ENCODE data around the gene FUOM. TPM values are rescaled to one million over a fixed set of nuclear protein-coding genes. Genes with fewer than 3 reads are reported as not detected.

FUOM gene
- total RNA-seq, 2 experiments from 2014 or later = 30.4 to 46.0 TPM

- no peak for DNase-seq (ENCODE audit: low spot score)
- ChIA-PET POLR2A (no interaction called here), CTCF (ENCODE audit: unreplicated experiment) (no interaction called here)
- Histone ChIP-seq H3K27ac (ENCODE audit: low read depth, low read length, poor library complexity, severe bottlenecking) (no peak overlapping the region), H2AFZ (ENCODE audit: low read length) (no peak overlapping the region), H3K4me2 (ENCODE audit: low read length) (no peak overlapping the region), H3K9me2 (ENCODE audit: insufficient read depth, low read length) (no peaks in the 10 kb centered on the region), H3K4me1 (ENCODE audit: insufficient read depth, low read length, poor library complexity, severe bottlenecking) (no peaks in the 10 kb centered on the region), H3K9me3 (ENCODE audit: low read length) (no peaks in the 10 kb centered on the region), H3K36me3 (ENCODE audit: insufficient read depth, low read length) (no peaks in the 10 kb centered on the region), H3K79me2 (ENCODE audit: insufficient read depth, low read depth, low read length) (no peaks in the 10 kb centered on the region), H3K4me3 (ENCODE audit: low read depth, low read length, poor library complexity, severe bottlenecking) (no peak overlapping the region), H4K20me1 (ENCODE audit: insufficient read depth, low read length) (no peaks in the 10 kb centered on the region)
- TF ChIP-seq CTCF (conservative IDR thresholded peaks at IDR 0.05; ENCODE audit: low read length) (no peak), EZH2phosphoT487 (IDR thresholded peaks at IDR 0.05; ENCODE audit: borderline replicate concordance, low read depth, low read length) (no peak)
- intact Hi-C loops (cut with micrococcal nuclease; ENCODE audit: unreplicated experiment) = no loop called here
- BruUV-seq (replicated peaks) = no TSS peak
These were observed 6.9 kb downstream of the FUOM start for GRCh38 chr10:133350950-133351329.

DNA sequence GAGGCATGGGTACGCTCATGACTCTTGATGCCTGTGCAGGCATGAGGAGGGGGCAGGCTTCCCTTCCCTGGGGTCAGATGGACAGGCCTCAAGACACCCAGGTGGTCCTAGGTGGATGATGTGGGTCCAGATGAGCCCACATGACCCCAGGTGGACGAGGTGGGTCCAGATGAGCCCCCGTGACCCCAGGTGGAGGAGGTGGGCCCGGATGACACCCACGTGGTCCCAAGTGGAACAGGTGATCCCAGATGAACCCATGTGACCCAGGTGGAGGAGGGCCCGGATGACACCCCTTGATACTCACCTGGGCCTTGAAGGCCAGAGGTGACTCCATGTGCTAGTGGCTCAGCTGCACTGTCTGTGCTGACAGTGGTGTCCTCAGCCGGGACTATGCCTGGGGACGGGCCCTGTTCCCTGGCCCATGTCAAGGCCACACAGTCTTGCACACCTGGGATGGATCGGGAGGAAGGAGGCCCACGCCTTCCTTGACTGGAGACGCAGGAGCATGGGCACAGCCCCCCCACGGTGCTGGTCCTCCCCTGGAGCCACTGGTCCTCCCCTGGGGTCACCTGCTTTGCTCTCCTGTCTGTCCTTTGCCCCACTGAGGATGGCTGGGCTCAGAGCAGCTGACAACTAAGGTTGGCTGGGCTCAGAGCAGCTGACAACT lies 7.4 kb downstream of the FUOM start:
- POLR2A ChIA-PET = no interaction called here
- intact Hi-C loops (cut with micrococcal nuclease; ENCODE audit: unreplicated experiment) = no loop called here

More for the DNA sequence above, 7.4 kb downstream of the FUOM start:
- no peaks in the 10 kb centered on the region for H3K4me1 ChIP-seq (ENCODE audit: insufficient read depth, low read length, poor library complexity, severe bottlenecking)
- BruUV-seq (replicated peaks) = no TSS peak
- H3K9me2 ChIP-seq (ENCODE audit: insufficient read depth, low read length) = no peaks in the 10 kb centered on the region
- no peaks in the 10 kb centered on the region for H4K20me1 ChIP-seq (ENCODE audit: insufficient read depth, low read length)
- H3K36me3 ChIP-seq (ENCODE audit: insufficient read depth, low read length) = no peaks in the 10 kb centered on the region
- no peak overlapping the region for H3K4me3 ChIP-seq (ENCODE audit: low read depth, low read length, poor library complexity, severe bottlenecking)
- DNase-seq (ENCODE audit: low spot score) = no peak
- H3K9me3 ChIP-seq (ENCODE audit: low read length) = no peaks in the 10 kb centered on the region
- no peaks in the 10 kb centered on the region for H3K79me2 ChIP-seq (ENCODE audit: insufficient read depth, low read depth, low read length)
- no peak overlapping the region for H3K4me2 ChIP-seq (ENCODE audit: low read length)
- CTCF ChIA-PET (ENCODE audit: unreplicated experiment) = no interaction called here
- TF ChIP-seq CTCF (conservative IDR thresholded peaks at IDR 0.05; ENCODE audit: low read length) = no peak
- no peak for TF ChIP-seq EZH2phosphoT487 (IDR thresholded peaks at IDR 0.05; ENCODE audit: borderline replicate concordance, low read depth, low read length)
- no peak overlapping the region for H3K27ac ChIP-seq (ENCODE audit: low read depth, low read length, poor library complexity, severe bottlenecking)
- no peak overlapping the region for H2AFZ ChIP-seq (ENCODE audit: low read length)

All from OCI-LY7 (cell line).